CD4-positive, alpha-beta T cell treated with Interleukin-4 for 4 hours (primary cell): ENCODE measurements around the gene GARIN5A.
A peak's percentile ranks its signal among the peaks of the same experiment; 100 is the strongest.

ENCODE experiments used
- DNase-seq: peaks from one replicate; pipeline ENCODE4 v3.0.0-alpha.2; 2020

Gene GARIN5A

GRCh38 chr19:50507376-50507775 lies 30.7 kb upstream of the GARIN5A start:
- DNase-seq: no peak

DNA sequence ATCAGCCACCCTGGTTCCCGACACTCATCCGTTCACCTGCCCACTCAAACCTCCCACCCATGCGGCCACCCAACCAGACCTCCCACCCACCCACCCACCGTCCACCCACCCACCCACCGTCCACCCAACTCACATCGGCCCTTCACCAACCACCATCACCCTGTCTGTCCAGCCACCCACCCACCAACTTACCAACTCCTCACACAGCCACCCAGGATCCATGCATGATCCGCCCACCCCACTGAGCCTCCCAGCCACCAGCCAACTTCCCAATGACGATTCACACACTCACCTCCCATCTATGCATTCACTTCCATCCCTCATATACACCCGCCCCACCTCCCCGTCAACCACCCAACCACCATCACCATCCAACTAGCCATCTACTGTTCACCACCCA lies 30.1 kb upstream of the GARIN5A start:
- no peak for DNase-seq

GRCh38 chr19:50505856-50506611 lies 29.4 kb upstream of the GARIN5A start:
- DNase-seq: no peak

GRCh38 chr19:50501568-50502475 lies 25.2 kb upstream of the GARIN5A start:
- no peak for DNase-seq

GRCh38 chr19:50501186-50501567 lies 24.5 kb upstream of the GARIN5A start:
- no peak for DNase-seq

DNA sequence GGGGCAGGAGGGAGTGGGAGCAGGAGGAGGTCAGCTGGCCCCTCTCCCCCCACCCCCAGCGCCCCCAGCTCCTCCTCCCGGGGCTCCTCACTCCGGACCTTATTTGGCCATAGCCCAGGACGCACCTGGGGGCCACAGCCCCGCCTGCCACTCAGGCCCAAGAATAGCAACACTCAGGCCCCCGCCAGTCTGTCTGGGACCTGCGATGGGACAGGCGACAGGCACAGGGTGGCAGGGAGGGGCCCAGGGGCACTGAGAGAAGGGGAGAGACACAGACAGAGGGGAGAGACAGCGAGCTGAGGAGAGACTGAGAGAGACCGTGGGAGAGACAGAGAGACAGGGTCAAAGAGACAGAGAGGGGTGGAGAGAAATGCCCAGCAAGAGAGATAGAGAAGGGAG lies 24.1 kb upstream of the GARIN5A start:
- DNase-seq: no peak

DNA sequence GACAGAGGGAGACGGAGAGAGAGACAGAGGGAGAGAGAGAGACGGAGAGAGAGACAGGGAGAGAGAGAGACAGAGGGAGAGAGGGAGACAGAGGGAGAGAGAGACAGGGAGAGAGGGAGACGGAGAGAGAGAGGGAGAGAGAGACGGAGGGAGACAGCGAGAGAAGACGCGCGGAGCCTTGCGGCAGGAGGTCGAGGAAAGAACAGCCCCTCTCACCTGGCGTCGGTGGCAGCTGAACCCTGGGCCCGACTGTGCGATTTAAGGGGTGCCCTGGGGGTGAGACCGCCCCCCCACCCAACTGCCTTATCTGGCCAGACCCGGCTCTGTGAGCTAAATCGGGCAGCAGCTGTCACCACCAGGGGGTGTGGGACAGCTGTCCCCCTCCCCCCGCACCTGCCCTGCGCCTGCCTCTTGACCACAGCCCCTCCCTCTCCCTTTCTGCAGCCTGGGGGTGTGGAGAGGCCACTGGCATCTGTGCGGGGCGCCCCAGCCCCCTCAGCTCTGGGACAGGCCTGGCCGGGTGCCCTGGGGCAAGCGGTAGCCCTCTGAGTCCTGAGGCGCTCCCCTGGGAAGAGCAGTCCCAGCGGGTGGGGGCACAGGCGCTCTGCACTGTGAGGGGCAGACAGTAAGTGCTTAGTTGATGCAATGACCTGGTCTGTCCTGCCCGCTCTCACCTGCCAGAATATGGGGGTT lies 23.6 kb upstream of the GARIN5A start:
- DNase-seq: no peak

GRCh38 chr19:50498219-50499056 lies 21.8 kb upstream of the GARIN5A start:
- DNase-seq: no peak

DNA sequence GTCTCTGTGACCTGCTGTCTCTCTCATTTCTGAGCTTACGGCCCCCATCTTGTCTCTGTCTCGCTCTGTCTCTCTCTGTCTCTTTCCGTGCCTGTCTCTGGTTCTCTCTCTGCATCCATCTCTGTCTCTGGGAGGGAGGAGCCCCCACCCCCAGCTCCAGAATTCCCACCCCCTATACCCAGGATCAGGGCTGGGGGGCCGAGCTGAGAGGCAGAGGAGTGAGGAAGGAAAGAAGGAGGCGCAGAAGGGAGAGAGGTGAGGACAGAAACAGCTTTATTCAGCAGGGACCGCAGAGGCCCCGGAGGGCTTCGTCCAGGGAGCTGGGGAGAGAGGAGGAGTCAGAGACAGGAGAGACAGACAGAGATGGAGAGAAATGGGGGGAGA lies 20.4 kb upstream of the GARIN5A start:
- no peak for DNase-seq

DNA sequence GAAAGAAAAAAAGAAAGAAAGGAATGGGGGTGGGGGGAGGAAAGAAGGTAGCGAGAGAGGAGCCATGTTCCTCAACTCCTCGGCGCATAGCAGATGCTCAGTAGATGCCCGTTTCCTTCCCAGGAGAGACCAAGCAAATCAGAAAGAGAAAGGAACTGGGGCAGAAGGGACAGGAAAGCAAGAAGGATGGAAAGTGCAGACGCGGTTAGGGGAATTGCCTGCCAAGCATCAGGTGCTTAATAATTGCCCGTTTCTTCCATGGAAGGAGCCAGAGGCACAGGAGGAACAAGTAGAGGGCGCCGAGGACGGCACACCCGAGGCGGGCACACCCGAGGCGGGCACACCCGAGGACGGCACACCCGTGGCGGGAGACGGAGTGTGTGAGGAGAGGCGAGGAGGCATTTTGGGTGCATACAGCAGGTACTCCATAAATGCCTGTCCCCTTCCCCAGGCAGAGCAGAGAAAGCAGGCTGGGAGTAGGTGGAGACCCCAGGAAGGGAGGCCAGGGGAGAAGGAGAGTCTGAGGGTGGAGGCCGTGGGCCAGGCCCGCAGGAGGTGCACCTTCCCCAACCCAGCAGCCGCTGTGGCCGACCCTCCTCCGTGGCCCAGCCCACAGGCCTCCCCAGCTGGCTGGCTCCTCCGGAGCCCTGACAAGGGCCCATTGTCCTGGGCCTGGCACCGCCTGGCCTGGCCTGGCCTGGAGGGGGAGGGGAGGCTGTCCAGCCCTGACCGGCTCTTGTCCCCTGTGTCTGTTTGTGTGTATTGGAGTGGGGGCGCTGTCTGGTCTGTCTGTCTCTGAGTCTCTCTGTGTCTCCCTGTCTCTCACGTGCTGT lies 19.8 kb upstream of the GARIN5A start:
- no peak for DNase-seq

- DNase-seq: no peak
Observed at GRCh38 chr19:50495020-50495531, 18.4 kb upstream of the GARIN5A start.

- DNase-seq: no peak
Observed at GRCh38 chr19:50494186-50495019, 17.8 kb upstream of the GARIN5A start.

DNA sequence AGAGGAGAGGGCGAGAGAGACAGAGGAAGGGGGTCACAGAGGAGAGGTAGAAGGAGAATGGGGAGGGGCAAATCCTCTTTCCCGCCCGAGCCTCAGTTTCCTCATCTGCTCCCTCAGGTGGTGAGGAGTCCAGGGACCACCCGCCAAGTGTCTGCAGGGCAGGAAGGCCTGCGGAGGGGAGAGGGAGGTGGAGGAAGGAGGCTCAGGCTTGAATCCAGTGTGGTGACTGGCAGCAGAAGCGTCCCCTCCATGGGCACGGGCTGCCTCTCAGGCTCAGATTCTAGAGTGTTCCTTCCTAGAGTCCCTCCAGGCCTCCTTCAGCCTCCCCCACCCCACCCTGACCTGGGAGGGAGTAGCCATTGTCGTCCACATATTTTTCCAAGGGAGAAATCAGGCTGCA lies 16.5 kb upstream of the GARIN5A start:
- DNase-seq: no peak

DNA sequence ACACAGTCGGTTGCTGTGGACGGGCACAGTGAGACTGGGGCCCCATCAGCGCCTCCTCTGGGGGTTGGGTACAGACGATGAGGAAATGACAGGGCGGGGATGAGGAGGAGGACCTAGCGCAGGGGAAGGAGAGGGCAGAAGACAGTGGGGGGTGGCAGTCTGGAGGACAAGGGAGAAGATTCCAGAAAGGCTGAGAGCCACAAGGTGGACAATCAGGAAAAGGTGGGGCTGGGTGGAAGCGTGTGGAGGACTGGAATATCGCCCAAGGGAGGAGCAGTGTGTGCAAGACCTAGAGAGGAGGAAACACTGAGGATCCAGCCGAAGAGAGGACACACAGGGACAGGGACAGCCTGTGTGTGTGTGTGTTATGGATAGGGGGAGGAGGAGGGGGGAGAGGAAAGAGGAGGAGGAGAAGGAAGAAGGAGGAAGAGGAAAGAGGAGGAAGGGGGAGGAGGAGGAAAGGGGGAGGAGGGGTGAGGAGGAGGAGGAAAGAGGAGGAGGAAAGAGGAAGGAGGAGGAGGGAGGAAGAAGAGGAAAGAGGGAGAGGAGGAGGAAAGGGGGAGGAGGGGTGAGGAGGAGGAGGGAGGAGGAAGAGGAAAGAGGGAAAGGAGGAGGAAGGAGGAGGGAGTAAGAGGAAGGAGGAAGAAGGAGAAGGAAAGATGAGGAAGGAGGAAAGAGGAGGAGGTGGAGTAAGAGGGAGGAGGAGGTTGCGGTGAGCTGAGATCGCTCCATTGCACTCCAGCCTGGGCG lies 15.8 kb upstream of the GARIN5A start:
- DNase-seq: peak; percentile 8

GRCh38 chr19:50490991-50491472 lies 14.4 kb upstream of the GARIN5A start:
- DNase-seq: no peak

- no peak for DNase-seq
Observed at GRCh38 chr19:50490411-50490811, 13.8 kb upstream of the GARIN5A start.

GRCh38 chr19:50489461-50490011 lies 12.9 kb upstream of the GARIN5A start:
- no peak for DNase-seq

GRCh38 chr19:50488389-50489194 lies 11.9 kb upstream of the GARIN5A start:
- no peak for DNase-seq
